Stimulated activated CD8-positive, alpha-beta memory T cell treated with anti-CD3 and anti-CD28 coated beads, Interleukin-7, amount 100 ng/mL, for 48 hours (primary cell): Measurements from ENCODE around the gene ZBTB46.

Source experiments
- DNase-seq, 2 donors: peaks; one replicate each; pipeline ENCODE4 v3.0.0-alpha.2; 2020; ENCODE audit warnings: low read depth in 1 of 2; ENCODE audit errors: extremely low read depth in 1 of 2

The ZBTB46 gene

DNA sequence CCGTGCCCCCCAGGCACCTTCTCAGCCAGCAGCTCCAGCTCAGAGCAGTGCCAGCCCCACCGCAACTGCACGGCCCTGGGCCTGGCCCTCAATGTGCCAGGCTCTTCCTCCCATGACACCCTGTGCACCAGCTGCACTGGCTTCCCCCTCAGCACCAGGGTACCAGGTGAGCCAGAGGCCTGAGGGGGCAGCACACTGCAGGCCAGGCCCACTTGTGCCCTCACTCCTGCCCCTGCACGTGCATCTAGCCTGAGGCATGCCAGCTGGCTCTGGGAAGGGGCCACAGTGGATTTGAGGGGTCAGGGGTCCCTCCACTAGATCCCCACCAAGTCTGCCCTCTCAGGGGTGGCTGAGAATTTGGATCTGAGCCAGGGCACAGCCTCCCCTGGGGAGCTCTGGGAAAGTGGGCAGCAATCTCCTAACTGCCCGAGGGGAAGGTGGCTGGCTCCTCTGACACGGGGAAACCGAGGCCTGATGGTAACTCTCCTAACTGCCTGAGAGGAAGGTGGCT, 133.7 kb downstream of the ZBTB46 start:
- DNase-seq = no peak

- no peak for DNase-seq
Observed at GRCh38 chr20:63696628-63697356, 134.3 kb downstream of the ZBTB46 start, which contains the start of gene TNFRSF6B. Gene TNFRSF6B, plus strand, starts transcription at chr20:63696652. Its CDS starts 116 bp downstream, at chr20:63696768.

DNA sequence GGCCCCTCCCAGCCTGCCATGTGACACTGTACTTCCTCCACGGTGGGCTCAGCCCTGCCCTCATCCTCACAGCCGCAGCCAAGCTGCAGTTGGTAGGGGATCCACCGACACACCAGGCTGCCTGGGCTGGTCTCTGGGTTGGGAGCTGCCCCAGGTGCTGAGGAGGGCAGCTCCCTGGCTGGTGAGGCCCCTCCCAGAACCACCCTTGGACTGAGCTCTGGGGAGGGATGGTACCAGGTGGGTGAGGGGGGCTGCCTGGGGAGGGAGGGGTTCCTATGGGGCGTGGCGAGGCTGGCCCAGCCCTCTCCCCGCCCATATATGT, 134.8 kb downstream of the ZBTB46 start:
- no peak for DNase-seq

GRCh38 chr20:63695424-63696305, 135.4 kb downstream of the ZBTB46 start:
- no peak for DNase-seq

GRCh38 chr20:63694584-63695423, 136.3 kb downstream of the ZBTB46 start:
- DNase-seq = no peak

DNA sequence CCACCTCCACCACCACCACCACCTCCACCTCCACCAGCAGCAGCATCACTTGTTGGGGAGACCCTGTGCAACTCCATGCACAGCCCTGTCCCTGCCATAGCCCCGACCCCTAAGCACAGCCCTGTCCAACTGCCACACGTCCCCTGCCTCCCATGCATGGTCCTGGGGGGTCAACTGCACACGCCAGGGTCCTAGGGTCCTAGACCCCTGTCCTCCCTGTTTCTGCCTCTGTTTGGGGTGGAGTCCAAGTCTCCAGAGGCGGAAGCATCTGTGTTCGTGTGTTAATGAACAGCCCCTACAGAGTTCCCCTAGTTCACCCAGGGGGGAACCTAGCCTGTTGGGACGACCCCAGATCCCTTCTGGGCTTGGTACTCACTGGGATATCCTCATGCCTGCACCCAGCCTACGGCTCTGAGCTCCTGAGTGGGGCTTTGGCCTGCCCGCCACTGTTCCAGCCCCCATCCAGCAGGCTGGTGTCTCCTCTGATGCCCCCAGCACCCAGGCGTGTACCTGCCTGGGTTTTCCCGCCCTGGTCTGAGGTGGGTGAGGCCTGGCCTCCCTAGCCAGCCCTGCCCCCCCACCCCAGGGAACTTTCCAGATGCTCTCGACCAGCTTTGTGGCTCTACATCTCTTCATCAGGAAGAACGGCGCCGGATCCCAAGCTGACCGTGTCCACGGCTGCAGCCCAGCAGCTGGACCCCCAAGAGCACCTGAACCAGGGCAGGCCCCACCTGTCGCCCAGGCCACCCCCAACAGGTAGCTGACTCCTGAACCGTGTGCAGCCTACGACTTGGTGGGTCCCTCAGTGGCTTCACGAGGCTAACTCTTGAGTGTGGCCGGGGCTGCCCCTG, 137.1 kb downstream of the ZBTB46 start:
- no peak for DNase-seq
